ENCODE results near the gene CD72.
"Not testable (repeated sequence)": the region's sequence is repeated elsewhere in the genome, so short reads cannot be mapped to it uniquely, and the experiment has no call there.

CD72 gene

GRCh38 chr9:35646533-35647265 is 28.5 kb upstream of the CD72 start:
- TF ChIP-seq ARNT (IDR thresholded peaks at IDR 0.05): no peak
- peak; percentile 59 for TF ChIP-seq L3MBTL2 (conservative IDR thresholded peaks at IDR 0.05)
- ChIA-PET POLR2A (interaction anchor here (0.9 to 5.6 kb wide), 7 partner anchors 11 to 86 kb away, joined by 3 to 35 read pairs (median 5); partner anchors contain the start of genes ARHGEF39, CCDC107, CREB3 and RMRP), CTCF (interaction anchor here (0.7 to 2.5 kb wide), 5 partner anchors 11 to 43 kb away, joined by 3 to 16 read pairs (median 3); partner anchors contain the start of genes ARHGEF39, CCDC107 and RMRP)
- peak; percentile 94 for DNase-seq (ENCODE audit: extremely low spot score)

GRCh38 chr9:35646153-35646532 is 27.9 kb upstream of the CD72 start:
- TF ChIP-seq TARDBP (IDR thresholded peaks at IDR 0.05): no peak
- no peak for TF ChIP-seq L3MBTL2 (conservative IDR thresholded peaks at IDR 0.05)
- no peak for TF ChIP-seq ELF4 (IDR thresholded peaks at IDR 0.05)
- DNase-seq (ENCODE audit: extremely low spot score): peak; percentile 22
- ChIA-PET CTCF (interaction anchor here (0.6 to 2.5 kb wide), 4 partner anchors 12 to 84 kb away, joined by 3 to 16 read pairs (median 6); partner anchors contain the start of genes CCDC107 and RMRP), POLR2A (interaction anchor here (1.1 to 5.6 kb wide), 5 partner anchors 11 to 85 kb away, joined by 3 to 35 read pairs (median 6); partner anchors contain the start of genes ARHGEF39, CCDC107, CREB3 and RMRP)

- ChIA-PET POLR2A (interaction anchor here (1.1 to 5.6 kb wide), 5 partner anchors 12 to 86 kb away, joined by 3 to 35 read pairs (median 6); partner anchors contain the start of genes ARHGEF39, CCDC107, CREB3 and RMRP), CTCF (interaction anchor here (0.6 to 2.5 kb wide), 4 partner anchors 12 to 85 kb away, joined by 3 to 16 read pairs (median 6); partner anchors contain the start of genes CCDC107 and RMRP)
- not testable (repeated sequence) for DNase-seq (ENCODE audit: extremely low spot score)
Measured at GRCh38 chr9:35645736-35646135, 27.5 kb upstream of the CD72 start.

GRCh38 chr9:35643046-35643445 is 24.8 kb upstream of the CD72 start:
- no peak for DNase-seq (ENCODE audit: extremely low spot score)
- CTCF ChIA-PET: no interaction called here
- POLR2A ChIA-PET: no interaction called here
- TF ChIP-seq TARDBP (IDR thresholded peaks at IDR 0.05) (no peak), SP1 (IDR thresholded peaks at IDR 0.05) (no peak), FOXM1 (IDR thresholded peaks at IDR 0.05; ENCODE audit: borderline replicate concordance) (no peak), FOXK2 (IDR thresholded peaks at IDR 0.05) (no peak), ARNT (IDR thresholded peaks at IDR 0.05) (no peak), PKNOX1 (IDR thresholded peaks at IDR 0.05) (no peak), ELF4 (IDR thresholded peaks at IDR 0.05) (no peak), HDGF (IDR thresholded peaks at IDR 0.05; ENCODE audit: borderline replicate concordance) (no peak), BHLHE40 (IDR thresholded peaks at IDR 0.05; ENCODE audit: borderline replicate concordance) (no peak), SUZ12 (IDR thresholded peaks at IDR 0.05) (no peak), NFRKB (IDR thresholded peaks at IDR 0.05) (no peak), LEF1 (IDR thresholded peaks at IDR 0.05; ENCODE audit: borderline replicate concordance) (no peak), CTBP1 (IDR thresholded peaks at IDR 0.05; ENCODE audit: borderline replicate concordance) (no peak), ZNF384 (IDR thresholded peaks at IDR 0.05) (no peak), L3MBTL2 (conservative IDR thresholded peaks at IDR 0.05) (no peak), FOXA1 (IDR thresholded peaks at IDR 0.05) (no peak)

- DNase-seq (ENCODE audit: extremely low spot score); POLR2A ChIA-PET; CTCF ChIA-PET: not testable (repeated sequence)
Measured at GRCh38 chr9:35641478-35641877, 23.3 kb upstream of the CD72 start.

GRCh38 chr9:35640431-35640830 is 22.2 kb upstream of the CD72 start:
- CTCF ChIA-PET; DNase-seq (ENCODE audit: extremely low spot score); POLR2A ChIA-PET: not testable (repeated sequence)

GRCh38 chr9:35639631-35640030 is 21.4 kb upstream of the CD72 start:
- no peak for TF ChIP-seq LEF1 (IDR thresholded peaks at IDR 0.05; ENCODE audit: borderline replicate concordance)
- TF ChIP-seq SUZ12 (IDR thresholded peaks at IDR 0.05): no peak
- TF ChIP-seq PKNOX1 (IDR thresholded peaks at IDR 0.05): no peak
- TF ChIP-seq ELF4 (IDR thresholded peaks at IDR 0.05): no peak
- TF ChIP-seq CTBP1 (IDR thresholded peaks at IDR 0.05; ENCODE audit: borderline replicate concordance): no peak
- no peak for TF ChIP-seq FOXA1 (IDR thresholded peaks at IDR 0.05)
- TF ChIP-seq NFRKB (IDR thresholded peaks at IDR 0.05): no peak
- TF ChIP-seq FOXM1 (IDR thresholded peaks at IDR 0.05; ENCODE audit: borderline replicate concordance): no peak
- TF ChIP-seq HDGF (IDR thresholded peaks at IDR 0.05; ENCODE audit: borderline replicate concordance): no peak
- TF ChIP-seq ARNT (IDR thresholded peaks at IDR 0.05): no peak
- TF ChIP-seq FOXK2 (IDR thresholded peaks at IDR 0.05): no peak
- no peak for TF ChIP-seq BHLHE40 (IDR thresholded peaks at IDR 0.05; ENCODE audit: borderline replicate concordance)
- no peak for TF ChIP-seq TARDBP (IDR thresholded peaks at IDR 0.05)
- no peak for DNase-seq (ENCODE audit: extremely low spot score)
- ChIA-PET POLR2A (no interaction called here), CTCF (no interaction called here)

GRCh38 chr9:35639225-35639624 is 21.0 kb upstream of the CD72 start:
- DNase-seq (ENCODE audit: extremely low spot score); CTCF ChIA-PET; POLR2A ChIA-PET: not testable (repeated sequence)

- CTCF ChIA-PET; DNase-seq (ENCODE audit: extremely low spot score); POLR2A ChIA-PET: not testable (repeated sequence)
Measured at GRCh38 chr9:35638751-35639150, 20.5 kb upstream of the CD72 start.

- CTCF ChIA-PET; DNase-seq (ENCODE audit: extremely low spot score); POLR2A ChIA-PET: not testable (repeated sequence)
Measured at GRCh38 chr9:35637427-35637955, 19.3 kb upstream of the CD72 start.

GRCh38 chr9:35636877-35637246 is 18.6 kb upstream of the CD72 start:
- CTCF ChIA-PET; DNase-seq (ENCODE audit: extremely low spot score); POLR2A ChIA-PET: not testable (repeated sequence)

Measured in HEK293T (cell line).